ENCODE data around the gene LMBR1.
"Not testable (repeated sequence)": the region's sequence is repeated elsewhere in the genome, so short reads cannot be mapped to it uniquely, and the experiment has no call there.

The LMBR1 gene

GRCh38 chr7:156845379-156846101, 47.4 kb downstream of the LMBR1 start:
- DNase-seq (ENCODE audit: low spot score), result no peak

GRCh38 chr7:156843582-156843981, 49.4 kb downstream of the LMBR1 start:
- not testable (repeated sequence) for DNase-seq (ENCODE audit: low spot score)

GRCh38 chr7:156843157-156843556, 49.8 kb downstream of the LMBR1 start:
- no peak for DNase-seq (ENCODE audit: low spot score)

- no peak for DNase-seq (ENCODE audit: low spot score)
Observed at GRCh38 chr7:156842740-156843140, 50.2 kb downstream of the LMBR1 start.

- DNase-seq (ENCODE audit: low spot score), result no peak
Observed at GRCh38 chr7:156842317-156842716, 50.7 kb downstream of the LMBR1 start.

GRCh38 chr7:156841497-156841896, 51.5 kb downstream of the LMBR1 start:
- no peak for DNase-seq (ENCODE audit: low spot score)

GRCh38 chr7:156840134-156840533, 52.8 kb downstream of the LMBR1 start:
- no peak for DNase-seq (ENCODE audit: low spot score)

- no peak for DNase-seq (ENCODE audit: low spot score)
Observed at GRCh38 chr7:156836443-156836842, 56.5 kb downstream of the LMBR1 start.

- no peak for DNase-seq (ENCODE audit: low spot score)
Observed at GRCh38 chr7:156834462-156834861, 58.5 kb downstream of the LMBR1 start.

GRCh38 chr7:156833312-156833711, 59.7 kb downstream of the LMBR1 start:
- no peak for DNase-seq (ENCODE audit: low spot score)

GRCh38 chr7:156832195-156832877, 60.6 kb downstream of the LMBR1 start:
- no peak for DNase-seq (ENCODE audit: low spot score)

GRCh38 chr7:156829669-156830336, 63.2 kb downstream of the LMBR1 start:
- DNase-seq (ENCODE audit: low spot score), result no peak

- DNase-seq (ENCODE audit: low spot score), result no peak
Observed at GRCh38 chr7:156827587-156828203, 65.3 kb downstream of the LMBR1 start.

- DNase-seq (ENCODE audit: low spot score), result no peak
Observed at GRCh38 chr7:156823435-156823834, 69.5 kb downstream of the LMBR1 start.

GRCh38 chr7:156820445-156821063, 72.4 kb downstream of the LMBR1 start:
- DNase-seq (ENCODE audit: low spot score), result no peak

GRCh38 chr7:156819733-156820295, 73.2 kb downstream of the LMBR1 start:
- no peak for DNase-seq (ENCODE audit: low spot score)

- DNase-seq (ENCODE audit: low spot score), result no peak
Observed at GRCh38 chr7:156818133-156818532, 74.8 kb downstream of the LMBR1 start.

GRCh38 chr7:156816943-156817572, 75.9 kb downstream of the LMBR1 start:
- DNase-seq (ENCODE audit: low spot score), result no peak

GRCh38 chr7:156811706-156812105, 81.3 kb downstream of the LMBR1 start:
- DNase-seq (ENCODE audit: low spot score), result no peak

GRCh38 chr7:156803656-156804055, 89.3 kb downstream of the LMBR1 start:
- not testable (repeated sequence) for DNase-seq (ENCODE audit: low spot score)

GRCh38 chr7:156802214-156802613, 90.8 kb downstream of the LMBR1 start:
- DNase-seq (ENCODE audit: low spot score), result no peak

All from CD4-positive, alpha-beta T cell treated with Interleukin-15 for 4 hours (primary cell).